ENCODE results near the gene MPDZ.
"Not testable (repeated sequence)": the region's sequence is repeated elsewhere in the genome, so short reads cannot be mapped to it uniquely, and the experiment has no call there.

MPDZ gene

DNA sequence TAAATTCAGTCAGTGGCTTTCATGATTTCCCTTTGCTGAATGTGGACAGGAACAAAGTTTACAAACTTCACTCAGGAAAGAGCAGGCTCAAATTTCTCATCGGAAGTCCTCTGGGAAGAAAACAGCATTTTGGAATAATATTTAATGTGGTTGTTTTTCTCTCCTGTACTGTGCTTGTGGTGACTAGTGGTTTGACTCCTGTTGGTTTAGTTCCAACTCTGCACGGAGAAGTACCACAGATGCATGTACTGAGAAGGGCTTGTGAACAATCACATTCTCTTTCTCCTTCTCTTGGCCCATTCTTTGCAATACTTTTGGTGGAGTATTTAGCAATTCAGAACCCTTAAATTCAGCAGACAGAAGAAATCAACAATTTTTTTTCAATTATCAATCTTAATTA, 13.3 kb downstream of the MPDZ start:
- DNase-seq (ENCODE audit: low read depth, low spot score) = no peak

DNA sequence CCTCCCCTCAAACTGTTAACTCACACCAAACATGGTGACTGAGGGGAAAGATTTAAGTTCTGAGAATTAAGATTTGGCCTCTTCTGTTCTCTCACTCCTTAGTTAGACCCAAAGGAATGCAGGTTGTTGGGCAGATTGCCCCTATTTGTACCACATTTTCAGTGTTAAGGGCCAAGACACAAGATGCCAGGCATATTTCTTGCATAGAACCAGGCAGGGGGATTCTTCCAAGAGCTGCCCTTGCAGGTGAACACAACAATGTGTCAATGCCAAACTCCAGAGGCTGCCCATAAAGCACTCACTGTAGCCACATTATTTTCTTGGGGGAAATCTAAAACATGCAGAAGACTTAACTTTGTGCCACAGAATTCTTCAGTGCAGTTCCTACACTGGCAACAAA, 14.7 kb downstream of the MPDZ start:
- no peak overlapping the region for H3K27ac ChIP-seq
- no peak for DNase-seq (ENCODE audit: low read depth, low spot score)

More for the DNA sequence above, 13.3 kb downstream of the MPDZ start:
- H3K27ac ChIP-seq = no peak overlapping the region

DNA sequence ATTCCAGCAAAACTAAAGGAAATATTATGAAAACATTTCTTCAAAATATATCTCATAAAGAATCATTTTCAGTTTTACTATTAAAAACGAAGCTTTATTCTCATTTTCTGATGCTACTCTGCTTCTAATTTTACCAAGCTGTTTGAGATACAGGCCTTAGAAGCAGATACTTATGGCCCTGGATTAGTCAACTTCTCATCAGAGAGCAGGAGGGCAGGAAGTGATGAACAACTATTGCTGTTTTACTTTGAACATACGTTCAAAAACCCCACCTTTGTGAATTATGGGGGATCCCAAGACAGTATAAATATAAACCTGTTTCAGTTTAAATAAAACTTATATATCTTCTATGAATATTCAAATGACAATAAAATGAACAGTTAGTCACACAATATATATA, 16.0 kb downstream of the MPDZ start:
- H3K27ac ChIP-seq = no peak overlapping the region
- no peak for DNase-seq (ENCODE audit: low read depth, low spot score)

DNA sequence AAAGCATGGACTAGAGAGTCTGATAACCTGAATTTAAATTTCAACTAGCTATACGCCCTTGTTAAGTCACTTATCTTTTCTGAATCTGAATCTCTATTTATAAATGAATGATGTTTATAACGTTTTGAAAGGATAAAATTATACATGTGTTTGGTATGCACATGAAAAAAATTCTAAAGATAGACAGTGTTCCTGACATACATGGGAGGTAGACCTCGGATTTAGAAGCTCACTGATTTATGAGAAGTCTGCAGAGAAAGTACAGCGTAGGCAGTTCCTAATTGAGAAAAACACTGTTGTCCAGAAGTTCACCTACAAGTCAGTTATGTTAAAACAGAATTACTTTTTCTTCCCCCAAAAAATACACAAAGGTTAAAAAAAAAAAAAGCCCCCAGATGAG, 26.6 kb downstream of the MPDZ start:
- no peak for DNase-seq (ENCODE audit: low read depth, low spot score)
- no peak overlapping the region for H3K27ac ChIP-seq

DNA sequence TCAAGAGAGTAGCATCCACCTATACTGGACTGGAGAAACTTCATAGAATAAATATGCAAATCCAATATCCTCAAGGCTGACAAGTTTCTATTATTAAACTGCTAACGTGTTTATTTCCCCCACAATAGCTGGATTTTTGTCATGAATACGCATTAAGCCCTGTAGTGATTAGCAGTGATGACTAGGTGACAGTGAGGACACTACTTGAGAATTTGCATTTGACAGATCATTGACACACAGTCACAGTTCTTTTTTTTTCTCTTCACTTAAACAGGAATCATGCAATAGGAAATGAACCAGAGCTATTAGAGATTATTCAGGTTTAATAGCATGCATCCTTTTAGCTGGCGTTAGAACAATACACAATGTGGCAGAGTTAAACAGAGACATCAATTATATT, 35.3 kb downstream of the MPDZ start:
- no peak for DNase-seq (ENCODE audit: low read depth, low spot score)
- H3K27ac ChIP-seq = no peak overlapping the region

DNA sequence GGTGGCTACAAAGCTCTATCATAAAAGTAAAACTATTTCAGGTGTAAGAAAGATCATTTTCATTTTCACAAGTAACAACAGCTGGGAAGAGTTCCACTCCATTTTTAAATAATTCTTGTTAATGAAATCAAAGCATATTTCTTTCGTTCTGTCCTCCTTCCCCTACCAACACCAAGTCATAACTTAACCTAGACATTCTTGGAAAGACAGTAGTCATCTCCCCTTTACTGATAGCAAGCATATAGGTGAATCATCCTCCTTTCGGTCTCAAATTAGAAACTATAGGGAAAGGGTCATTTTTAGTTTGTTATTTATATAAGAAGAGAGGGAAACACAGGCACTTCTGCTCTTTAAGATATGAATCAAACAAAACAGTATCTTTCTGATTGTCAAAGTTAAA, 38.2 kb downstream of the MPDZ start:
- no peak overlapping the region for H3K27ac ChIP-seq
- DNase-seq (ENCODE audit: low read depth, low spot score) = no peak

DNA sequence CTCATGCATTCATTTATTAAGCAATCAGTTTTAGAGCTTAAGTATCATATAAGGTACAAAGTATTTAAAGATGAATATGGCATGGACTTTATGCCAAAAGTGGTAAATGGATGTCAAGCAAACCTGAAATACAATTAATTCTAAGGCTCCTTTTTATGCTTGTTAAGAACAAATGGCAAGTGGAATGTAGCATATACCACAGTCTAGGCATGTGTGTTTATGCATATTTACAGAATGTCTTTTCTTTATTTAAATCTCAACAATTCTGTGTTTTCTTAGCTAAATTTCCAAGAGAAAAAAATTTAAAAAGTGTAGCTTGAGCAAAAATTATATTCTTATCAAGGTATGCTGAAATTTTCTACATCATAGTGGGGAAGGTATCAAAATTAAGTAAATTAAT, 39.8 kb downstream of the MPDZ start:
- no peak overlapping the region for H3K27ac ChIP-seq
- DNase-seq (ENCODE audit: low read depth, low spot score) = no peak

DNA sequence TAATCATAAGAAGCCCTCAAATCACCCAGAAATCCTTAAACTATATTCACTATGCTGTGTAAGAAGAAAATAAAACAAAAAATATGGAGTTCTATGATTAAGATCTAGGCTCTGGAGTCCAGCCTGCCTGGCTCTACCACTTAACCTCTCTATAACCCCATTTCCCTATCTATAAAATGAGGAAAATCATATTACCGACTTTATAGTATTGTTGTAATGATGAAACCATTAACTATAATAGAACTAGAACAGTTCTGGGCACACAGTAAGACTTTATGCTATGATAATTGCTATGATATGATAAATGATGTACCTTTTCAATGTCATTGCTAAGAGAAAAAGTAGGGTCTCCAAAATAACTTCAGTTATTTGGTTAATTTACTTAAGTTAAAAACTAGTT, 40.3 kb downstream of the MPDZ start:
- H3K27ac ChIP-seq = no peak overlapping the region
- DNase-seq (ENCODE audit: low read depth, low spot score) = no peak

DNA sequence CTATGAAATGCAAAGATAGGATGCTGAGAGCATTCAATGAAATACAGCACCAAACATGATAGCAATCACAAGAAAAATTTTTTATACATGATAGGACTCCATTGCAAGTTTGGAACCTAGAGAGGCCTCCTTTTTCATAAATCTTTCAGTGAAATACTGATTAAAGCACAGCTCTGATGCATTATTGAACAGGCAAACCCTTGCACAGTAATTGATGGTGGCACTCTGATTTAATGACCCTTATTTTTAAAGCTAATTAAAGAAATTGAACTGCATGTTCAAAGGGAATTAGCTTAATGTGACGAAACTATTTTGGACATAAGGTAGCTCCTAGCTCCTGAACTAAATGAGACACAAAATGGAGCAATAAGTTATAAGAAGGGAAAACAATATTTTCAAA, 44.6 kb downstream of the MPDZ start:
- H3K27ac ChIP-seq = no peak overlapping the region
- DNase-seq (ENCODE audit: low read depth, low spot score) = no peak

DNA sequence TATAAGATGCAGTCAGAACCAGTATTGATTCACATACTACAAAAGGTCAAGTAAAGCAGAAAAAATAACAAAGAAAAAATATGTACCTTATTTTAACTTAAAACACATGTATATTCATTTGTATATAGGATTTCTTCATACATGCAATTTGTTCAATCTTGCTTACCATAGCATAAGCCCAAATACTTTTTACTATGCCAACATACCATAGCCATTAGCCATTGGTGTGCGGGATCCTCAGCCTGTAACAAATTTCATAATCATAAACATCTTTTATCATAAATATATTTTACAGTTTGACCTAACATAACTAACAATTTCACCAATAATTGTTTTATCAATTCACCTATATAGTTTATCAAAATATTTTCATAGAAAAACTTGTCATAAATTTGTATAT, 51.1 kb downstream of the MPDZ start:
- DNase-seq (ENCODE audit: low read depth, low spot score) = no peak
- H3K27ac ChIP-seq = no peak overlapping the region

DNA sequence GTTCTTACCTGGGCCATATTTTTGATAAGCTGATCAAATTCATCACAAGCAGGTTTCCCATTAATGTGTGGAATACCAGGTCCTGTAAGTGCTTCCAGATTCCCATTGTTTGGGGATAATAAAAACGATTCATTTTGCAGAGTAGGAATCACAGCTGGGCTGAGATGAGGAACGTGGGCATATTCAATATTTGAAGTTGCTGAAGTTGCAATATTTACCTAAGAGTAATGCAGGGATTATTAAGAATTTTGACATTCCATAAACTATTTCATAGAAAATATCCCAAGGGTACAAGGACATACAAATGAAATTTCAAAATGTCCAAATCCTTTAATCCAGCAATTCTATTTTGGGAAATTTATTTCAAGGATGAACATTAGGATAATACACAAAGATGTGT, 55.1 kb downstream of the MPDZ start:
- DNase-seq (ENCODE audit: low read depth, low spot score) = no peak
- no peak overlapping the region for H3K27ac ChIP-seq

DNA sequence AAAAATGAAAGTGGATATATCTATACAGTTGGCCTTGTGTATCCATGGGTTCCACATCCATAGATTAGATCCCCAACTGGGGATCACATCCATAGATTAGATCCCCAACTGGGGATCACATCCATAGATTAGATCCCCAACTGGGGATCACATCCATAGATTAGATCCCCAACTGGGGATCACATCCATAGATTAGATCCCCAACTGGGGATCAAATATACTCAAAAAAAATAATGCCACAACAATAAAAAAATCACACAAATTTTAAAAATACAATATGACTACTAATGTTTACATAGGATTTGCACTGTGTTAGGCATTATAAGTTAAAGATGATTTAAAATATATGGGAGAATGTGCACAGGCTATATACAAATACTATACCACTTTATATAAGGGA, 56.8 kb downstream of the MPDZ start:
- not testable (repeated sequence) for DNase-seq (ENCODE audit: low read depth, low spot score); H3K27ac ChIP-seq

DNA sequence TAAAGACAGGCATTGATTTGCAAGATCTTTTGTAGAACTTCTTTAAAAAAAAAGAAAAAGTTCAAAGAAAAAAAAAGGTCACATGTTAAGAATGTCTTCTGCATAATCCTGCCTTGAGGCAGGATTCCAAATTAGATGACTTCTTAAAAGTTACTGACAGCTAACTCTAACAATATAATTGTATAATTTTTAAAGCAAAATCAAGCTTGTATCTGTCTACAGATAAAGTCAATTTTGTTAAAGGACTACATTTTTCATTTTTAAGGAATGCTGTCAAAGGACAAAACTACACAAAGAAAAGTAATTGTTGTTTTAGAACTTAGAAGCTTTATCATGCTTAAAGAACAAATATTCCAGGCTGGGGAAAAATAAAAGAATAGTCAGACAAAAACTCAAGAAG, 57.8 kb downstream of the MPDZ start:
- DNase-seq (ENCODE audit: low read depth, low spot score) = no peak
- H3K27ac ChIP-seq = no peak overlapping the region

DNA sequence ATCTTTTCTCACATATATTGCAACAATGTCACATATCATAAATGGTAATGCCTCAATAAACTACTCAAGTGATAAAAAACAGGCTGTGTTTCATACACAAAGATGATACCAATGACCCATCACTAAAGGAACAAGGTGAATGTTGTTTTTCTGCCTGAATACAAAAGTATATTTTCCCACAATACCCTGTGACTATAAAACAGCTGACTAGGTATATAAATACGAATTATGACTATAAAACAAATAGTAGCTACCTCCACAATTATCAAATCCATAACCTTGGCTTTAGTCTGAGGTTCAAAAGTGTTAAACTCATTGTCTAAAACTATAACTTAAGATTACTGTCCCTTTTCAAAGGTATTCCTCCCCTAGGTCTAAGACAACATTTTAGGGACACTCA, 58.7 kb downstream of the MPDZ start:
- H3K27ac ChIP-seq = no peak overlapping the region

DNA sequence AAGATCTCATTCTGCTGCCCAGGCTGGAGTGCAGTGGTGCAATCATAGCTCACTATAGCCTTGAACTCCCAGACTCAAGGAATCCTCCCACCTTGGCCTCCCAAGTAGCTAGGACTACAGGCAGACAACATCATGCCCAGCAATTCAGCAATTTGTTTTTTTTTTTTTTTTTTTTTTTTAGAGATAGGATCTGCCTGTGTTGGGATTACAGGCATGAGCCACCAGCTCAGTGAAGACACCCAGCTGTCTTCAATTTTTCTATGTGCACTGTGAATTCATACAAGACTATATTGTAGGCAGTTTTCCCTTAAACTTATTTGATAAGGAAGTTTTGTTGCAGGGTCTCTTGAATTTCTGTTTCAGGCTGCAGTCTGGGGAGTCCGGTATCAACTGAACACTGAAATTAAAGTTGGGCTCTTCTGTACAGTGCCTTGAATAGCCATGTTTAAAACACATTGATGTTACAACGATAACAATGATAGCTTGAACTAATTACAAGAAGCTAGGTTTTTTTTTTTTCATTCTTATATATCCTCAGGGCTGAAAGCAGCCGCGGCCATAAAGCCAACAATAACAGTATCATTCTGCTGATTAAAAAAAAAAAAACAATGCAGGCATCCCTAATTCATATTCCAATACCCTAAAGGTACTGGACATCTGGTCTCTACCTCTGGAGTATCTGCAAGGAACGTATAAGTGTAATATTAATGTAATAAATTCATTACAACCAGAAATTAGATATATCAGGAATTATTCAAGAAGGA, 63.5 kb downstream of the MPDZ start:
- DNase-seq (ENCODE audit: low read depth, low spot score) = no peak
- H3K27ac ChIP-seq = no peak overlapping the region

More for the DNA sequence above, 58.7 kb downstream of the MPDZ start:
- DNase-seq (ENCODE audit: low read depth, low spot score) = no peak

DNA sequence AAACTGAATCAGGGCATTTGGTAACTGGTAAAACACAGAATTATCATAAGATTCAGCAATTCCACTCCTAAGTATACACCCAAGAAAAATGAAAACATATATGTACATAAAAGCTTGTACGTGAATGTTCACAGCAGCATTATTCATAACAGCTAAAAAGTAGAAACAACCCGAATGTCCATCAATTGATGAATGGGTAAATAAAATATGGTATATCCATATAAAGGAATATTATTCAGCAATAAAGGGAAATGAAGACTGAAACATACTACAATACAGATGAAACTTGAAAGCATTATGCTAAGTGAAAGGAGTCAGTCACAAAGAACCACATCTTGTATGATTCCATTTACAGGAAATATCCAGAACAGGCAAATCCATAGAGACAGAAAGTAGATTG, 65.5 kb downstream of the MPDZ start:
- no peak overlapping the region for H3K27ac ChIP-seq
- DNase-seq (ENCODE audit: low read depth, low spot score) = no peak

DNA sequence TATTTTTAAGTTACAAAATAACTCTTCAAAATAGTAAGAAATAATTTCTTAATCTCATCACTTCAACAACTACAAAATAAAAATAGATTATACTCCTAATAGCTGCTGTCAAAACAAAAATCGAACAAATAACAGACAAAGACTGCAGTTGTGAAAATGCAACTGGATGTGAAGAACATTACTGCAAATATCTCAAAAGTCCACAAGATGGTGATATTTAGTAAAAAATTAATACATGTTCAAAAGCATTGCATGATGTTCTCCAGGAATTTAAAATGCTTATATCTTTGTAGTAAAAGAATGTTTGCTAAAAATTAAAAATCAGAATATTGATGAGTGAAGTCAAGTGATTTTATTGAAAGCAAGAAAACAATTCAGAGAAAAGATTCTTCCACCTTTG, 66.2 kb downstream of the MPDZ start:
- no peak for DNase-seq (ENCODE audit: low read depth, low spot score)
- no peak overlapping the region for H3K27ac ChIP-seq

DNA sequence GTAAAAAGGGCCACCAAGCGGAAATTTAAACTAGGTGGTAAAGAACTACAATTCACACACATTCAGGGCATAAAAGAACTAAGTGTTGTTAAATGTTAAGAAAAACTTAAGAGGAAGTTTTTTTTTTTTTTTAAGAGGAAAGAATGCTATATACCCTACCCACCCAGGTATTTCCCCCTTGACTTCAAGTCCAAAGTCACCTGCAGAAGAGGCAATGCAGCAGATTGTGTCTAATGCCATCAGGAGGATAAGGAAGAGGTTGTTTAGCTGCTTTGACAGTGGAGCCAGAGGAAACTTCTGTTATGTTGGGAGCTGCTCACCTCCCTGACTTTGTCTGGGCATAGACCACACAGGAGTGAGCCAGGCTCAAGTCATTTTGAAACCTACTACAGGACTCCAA, 69.2 kb downstream of the MPDZ start:
- no peak for DNase-seq (ENCODE audit: low read depth, low spot score)
- no peak overlapping the region for H3K27ac ChIP-seq

DNA sequence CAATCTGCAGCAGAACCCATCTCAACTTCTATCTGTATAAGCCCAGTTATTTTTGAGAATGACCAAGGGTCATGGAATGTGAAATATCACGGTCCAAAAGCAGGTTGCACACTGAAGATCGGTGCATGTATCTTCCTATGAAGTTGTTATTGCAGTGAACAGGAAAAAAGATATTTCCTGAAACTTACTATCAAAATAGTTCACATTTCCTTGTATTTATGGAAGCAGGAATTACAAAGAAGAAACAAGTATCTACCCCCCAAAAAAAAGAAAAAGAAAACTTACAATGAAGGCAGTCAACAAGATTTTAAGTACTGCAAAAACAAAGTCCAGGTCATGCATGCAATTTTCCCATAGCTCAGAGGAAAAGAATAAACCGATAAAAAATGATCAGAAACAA, 70.0 kb downstream of the MPDZ start:
- DNase-seq (ENCODE audit: low read depth, low spot score) = no peak
- no peak overlapping the region for H3K27ac ChIP-seq

DNA sequence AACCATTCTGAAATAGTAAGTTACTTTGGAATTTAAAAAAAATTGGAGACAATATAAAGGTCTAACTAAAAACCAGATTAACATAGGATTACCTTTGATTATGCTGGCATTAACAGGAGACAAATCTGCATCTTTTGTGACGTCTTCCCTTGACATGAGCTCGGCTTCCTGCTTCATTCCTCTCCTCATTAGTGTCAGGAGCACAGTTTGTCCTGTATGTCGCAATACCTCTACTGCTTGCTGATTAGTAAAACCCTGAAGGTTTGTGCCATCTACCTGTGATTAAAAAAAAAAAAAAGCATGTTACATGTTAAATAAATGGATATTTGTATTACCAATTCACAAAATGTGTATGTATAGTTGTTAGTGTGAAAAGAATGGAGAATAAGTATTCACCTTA, 73.7 kb downstream of the MPDZ start:
- no peak overlapping the region for H3K27ac ChIP-seq
- DNase-seq (ENCODE audit: low read depth, low spot score) = no peak

DNA sequence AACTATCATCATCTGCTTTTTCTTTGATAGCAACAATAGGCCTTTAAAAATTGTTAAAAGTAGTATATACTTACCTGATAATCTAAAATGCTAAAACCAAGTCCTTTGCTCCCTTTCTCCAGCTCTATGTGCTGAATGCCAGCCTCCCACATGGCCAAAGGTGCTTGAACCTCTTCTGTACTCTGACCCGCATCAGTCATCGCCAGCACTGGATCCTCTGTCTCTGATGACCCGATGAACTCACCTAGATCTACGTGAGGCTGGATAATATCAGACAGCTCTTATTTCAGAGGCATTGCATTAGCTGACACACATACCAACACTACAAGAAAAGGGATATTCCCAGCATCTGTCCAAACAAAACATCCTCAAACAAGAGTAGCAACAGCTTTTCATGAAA, 89.5 kb downstream of the MPDZ start:
- H3K27ac ChIP-seq = no peak overlapping the region
- DNase-seq (ENCODE audit: low read depth, low spot score) = no peak

DNA sequence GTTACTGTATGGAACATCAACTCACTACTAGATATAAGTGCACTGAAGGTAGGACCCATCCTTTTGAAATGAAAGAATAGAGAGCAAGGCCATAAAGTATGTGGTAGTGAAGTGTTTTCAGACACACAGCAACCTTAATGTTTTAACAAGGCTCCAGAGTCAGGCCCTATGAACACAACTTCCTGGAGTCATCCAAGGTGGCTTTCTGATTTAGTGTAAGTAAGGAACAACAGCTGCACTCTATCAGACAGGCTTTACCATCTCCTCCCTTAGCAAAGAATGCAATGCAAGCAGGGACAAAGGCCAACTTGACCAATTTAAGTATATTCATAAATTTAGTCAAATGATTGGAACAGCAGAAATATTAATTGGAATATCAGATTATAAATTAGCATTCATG, 90.1 kb downstream of the MPDZ start:
- H3K27ac ChIP-seq = no peak overlapping the region
- DNase-seq (ENCODE audit: low read depth, low spot score) = no peak

DNA sequence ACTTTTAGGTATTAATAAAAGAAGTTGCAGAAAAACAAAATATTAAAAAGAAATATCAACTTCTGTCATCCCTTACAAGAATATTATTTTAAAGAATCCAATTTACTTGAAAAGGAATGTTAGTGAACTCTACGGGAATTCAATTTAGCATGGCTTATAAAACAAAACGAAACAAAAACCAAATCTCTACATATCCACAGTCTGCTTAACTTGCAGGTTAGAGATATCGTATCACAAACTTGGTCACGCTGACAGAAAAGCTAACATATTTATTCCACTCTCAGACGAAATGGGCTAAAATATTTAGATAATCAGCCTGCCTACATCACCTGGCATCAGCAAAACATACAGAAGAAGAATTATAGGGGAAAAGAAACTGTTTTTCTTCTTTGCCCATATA, 92.7 kb downstream of the MPDZ start:
- no peak overlapping the region for H3K27ac ChIP-seq
- no peak for DNase-seq (ENCODE audit: low read depth, low spot score)

Data from epithelial cell of prostate (primary cell).